8988T (cell line): ENCODE measurements around the gene METTL1.
"Not testable (repeated sequence)": the region's sequence is repeated elsewhere in the genome, so short reads cannot be mapped to it uniquely, and the experiment has no call there.

Experiments
- DNase-seq: peaks from one replicate; pipeline ENCODE4 v3.0.0; 2011

The METTL1 gene

GRCh38 chr12:57796996-57797395 lies 25.1 kb upstream of the METTL1 start:
- no peak for DNase-seq

DNA sequence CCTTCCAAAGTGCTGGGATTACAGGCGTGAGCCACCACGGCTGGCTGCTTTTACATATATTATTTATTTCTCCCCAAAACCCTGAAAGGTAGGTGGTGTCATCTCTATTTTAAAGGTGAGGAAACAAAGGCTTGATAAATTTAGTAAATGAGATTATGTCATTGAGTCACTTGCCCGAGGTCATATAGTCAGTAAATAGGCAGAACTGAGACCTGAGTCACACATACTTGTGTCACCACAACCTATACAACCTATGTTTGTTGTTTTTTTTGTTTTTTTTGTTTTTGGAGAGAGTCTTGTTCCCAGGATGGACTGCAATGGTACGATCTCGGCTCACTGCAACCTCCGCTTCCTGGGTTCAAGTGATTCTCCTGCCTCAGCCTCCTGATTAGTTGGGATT lies 23.4 kb upstream of the METTL1 start:
- no peak for DNase-seq

DNA sequence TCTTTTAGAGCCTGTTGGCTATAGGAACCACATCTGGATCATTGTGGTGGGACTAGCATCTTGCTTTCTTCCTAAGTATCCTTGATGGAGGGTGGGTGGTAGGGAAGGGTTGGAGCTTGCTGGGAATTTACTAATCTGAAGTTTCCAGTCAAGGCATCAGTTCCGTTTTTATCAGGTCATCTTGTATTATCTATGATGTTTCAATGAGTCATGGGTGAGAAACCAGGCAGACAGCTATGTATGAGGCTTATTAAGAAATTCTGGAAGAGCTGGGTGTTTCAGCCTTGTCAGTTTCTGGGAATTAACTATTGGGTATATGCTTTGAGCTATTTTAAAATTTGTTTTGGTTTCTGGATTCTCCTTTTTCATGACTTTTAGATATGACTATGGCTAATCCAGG lies 22.0 kb upstream of the METTL1 start:
- no peak for DNase-seq

- DNase-seq = no peak
These were observed 12.0 kb upstream of the METTL1 start for GRCh38 chr12:57783861-57784260.

GRCh38 chr12:57783466-57783801 lies 11.5 kb upstream of the METTL1 start:
- DNase-seq = no peak

- DNase-seq = peak; percentile 47
These were observed 10.9 kb upstream of the METTL1 start, which contains the start of gene TSFM for GRCh38 chr12:57782608-57783465. TSS of gene TSFM (plus strand) at chr12:57782787. CDS start at chr12:57782802, 15 bp downstream.

DNA sequence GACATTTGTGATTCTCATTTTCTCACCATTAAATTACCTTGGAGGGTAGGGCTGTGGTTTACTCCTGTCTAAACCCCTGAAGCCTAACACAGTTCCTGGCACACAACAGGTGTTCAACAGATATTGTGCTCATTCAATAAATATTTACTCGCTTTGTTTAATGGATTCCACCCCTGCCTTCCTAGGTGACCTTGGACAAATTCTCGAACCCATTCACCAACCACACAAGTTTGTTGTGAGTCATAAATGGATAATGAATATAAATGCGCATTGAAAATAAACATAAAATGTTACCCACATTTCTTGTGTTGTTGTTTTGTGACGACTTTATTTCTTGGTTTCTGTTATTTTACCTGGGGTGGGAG lies 10.3 kb upstream of the METTL1 start:
- DNase-seq = no peak

- DNase-seq = no peak
These were observed 9.9 kb upstream of the METTL1 start for GRCh38 chr12:57781801-57782200.

DNA sequence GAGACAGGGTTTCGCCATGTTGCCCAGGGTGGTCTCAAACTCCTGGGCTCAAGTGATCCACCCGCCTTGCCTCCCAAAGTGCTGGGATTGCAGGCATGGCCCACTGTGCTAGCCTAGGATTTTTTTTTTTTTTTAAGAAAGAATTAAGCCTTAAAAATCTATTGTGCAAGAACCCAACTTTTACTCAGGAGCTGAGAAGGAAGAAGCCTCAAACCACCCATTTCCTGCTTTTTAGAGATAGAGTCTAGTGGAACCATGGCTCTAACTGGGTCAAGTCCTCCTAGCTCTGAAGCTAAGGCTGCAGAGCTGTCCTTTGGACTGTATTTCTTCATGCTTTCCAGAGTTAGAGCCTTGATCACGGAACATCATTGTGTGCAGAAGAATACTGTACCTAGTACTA lies 9.3 kb upstream of the METTL1 start:
- no peak for DNase-seq

DNA sequence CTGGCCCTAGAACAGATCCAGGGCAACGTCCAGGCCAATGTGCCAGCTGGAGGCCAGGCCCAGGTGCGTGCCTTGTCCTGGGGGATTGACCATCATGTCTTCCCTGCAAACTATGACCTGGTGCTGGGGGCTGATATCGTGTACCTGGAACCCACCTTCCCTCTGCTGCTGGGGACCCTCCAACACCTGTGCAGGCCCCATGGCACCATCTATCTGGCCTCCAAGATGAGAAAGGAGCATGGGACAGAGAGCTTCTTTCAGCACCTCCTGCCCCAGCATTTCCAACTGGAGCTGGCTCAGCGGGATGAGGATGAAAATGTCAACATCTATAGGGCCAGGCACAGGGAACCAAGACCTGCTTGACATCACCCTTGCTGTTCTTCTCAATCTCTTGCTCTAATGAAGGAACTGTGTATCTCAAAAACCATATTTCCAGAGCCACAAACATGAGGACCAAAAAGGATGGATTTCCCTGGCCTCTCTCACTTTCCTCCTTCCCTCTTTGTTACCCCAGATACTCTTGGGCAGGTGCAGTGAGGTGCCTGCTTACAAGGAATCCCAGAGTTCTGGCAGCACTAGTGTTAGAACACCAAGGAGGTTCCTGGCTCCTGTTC lies 8.5 kb upstream of the METTL1 start:
- DNase-seq = no peak

DNA sequence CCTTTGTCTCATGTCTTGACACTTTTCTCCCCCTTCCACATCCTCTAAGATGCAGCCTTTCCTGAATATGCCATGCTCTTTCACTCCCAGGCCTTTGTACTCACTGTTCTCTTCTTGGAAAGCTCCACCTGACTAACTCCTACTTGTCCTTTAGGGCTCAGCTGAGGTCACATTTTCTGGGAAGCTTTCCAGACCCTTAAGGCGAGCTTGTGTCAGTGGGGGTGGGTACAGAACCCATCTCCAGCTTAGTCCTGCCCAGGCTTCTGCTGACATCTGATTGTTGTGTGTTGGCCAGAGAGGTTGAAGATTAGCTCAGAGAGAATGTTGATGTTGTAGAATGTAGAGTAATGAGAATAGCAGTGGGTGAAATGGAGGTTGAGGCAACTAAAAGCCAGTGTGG lies 7.8 kb upstream of the METTL1 start:
- DNase-seq = no peak

- no peak for DNase-seq
These were observed 6.0 kb upstream of the METTL1 start for GRCh38 chr12:57777911-57778310.

DNA sequence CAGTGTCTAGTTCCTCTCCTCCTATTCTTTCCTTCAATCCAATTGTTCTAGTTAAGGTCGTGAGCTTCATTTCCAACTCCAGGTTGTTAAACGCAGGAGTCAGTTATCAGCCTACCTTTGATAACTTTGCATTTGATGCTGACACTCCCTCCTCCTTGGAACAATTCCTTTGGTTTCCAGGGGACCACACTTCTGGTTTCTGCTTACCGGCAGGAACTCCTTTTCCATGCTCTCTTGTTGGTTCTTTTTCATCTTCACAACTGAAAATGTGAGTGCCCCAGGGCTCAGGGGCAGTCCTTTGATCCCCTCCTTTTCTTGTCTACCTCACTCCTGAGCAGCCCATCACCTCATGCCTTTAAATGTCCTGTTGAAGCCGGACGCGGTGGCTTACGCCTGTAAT lies 5.5 kb upstream of the METTL1 start:
- no peak for DNase-seq

GRCh38 chr12:57776247-57776587 lies 4.3 kb upstream of the METTL1 start:
- DNase-seq = no peak

GRCh38 chr12:57775563-57776246 lies 3.8 kb upstream of the METTL1 start:
- DNase-seq = no peak

GRCh38 chr12:57775044-57775443 lies 3.1 kb upstream of the METTL1 start:
- no peak for DNase-seq

- not testable (repeated sequence) for DNase-seq
These were observed 2.7 kb upstream of the METTL1 start for GRCh38 chr12:57774634-57775033.

- DNase-seq = no peak
These were observed 771 bp upstream of the METTL1 start, which contains the start of gene EEF1AKMT3 for GRCh38 chr12:57772429-57773322. TSS of gene EEF1AKMT3 (plus strand) at chr12:57772614. CDS start at chr12:57772725, 111 bp downstream.

DNA sequence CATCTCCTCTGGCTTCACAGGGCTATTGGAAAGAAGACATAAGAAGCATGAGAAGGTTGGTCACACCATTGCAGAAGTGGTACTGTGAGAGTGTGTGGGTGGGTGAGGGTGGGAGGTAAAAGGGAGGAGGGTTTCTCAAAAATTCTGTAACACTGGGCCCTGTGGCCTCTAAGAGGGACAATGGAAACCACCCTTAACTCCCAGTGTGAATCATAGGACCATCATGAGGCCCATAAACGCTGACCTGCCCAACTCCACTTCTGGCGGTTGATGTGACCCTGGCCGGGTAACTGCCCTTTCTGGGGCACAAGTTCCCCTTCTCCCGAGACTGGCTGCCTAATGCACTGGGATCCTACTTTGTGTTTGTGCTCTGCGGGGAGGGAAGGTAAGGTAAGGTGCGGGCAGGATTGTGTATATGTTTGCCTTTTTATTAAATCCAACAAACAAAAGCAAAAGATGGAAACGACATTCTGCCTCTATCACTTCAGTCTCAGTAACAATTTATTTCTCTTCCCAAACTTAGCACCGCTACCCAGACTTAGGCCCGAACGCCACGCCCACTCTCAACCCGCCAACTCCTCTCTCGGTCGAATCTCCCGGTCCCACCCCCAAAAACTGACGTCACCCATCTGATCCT lies 551 bp downstream of the METTL1 start:
- peak; percentile 83 for DNase-seq

DNA sequence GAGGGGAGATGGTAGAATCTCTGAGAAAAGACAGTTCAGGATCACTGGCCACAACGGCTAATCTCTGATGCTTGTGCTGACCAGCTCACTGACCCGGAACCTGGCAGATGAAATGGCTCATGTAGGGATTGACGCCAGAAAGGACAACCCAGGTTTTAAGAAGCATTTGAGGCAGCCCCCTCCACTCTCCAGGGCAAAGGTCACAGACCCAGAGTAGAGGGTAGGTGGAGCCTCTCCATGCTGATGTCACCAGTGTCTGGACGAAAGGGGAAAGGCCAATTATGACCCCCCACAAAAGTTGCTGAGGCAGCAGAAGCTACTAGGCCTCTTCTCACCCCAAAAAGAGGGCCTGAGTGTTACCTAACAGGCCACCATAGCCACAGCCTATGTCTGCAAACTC lies 1.2 kb downstream of the METTL1 start:
- DNase-seq = no peak

DNA sequence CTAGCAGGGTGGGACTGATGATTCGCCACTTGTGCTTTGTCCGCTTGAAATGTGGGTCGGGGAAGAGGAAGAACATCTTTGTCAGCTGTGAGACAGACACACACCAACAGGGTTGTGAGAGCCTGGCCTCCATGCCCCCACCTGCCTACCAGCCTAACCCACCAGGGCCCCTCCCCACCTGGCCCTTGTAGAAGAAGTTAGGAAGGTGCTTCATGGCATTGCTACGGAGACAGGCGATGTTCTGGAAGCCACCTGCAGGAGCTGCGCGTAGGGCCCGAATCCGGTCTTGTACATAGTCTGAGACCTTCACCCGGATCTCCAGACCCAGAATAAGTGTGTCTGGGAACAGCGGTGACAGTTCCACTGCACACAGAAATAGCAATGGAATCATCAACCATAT lies 2.3 kb downstream of the METTL1 start:
- DNase-seq = no peak

DNA sequence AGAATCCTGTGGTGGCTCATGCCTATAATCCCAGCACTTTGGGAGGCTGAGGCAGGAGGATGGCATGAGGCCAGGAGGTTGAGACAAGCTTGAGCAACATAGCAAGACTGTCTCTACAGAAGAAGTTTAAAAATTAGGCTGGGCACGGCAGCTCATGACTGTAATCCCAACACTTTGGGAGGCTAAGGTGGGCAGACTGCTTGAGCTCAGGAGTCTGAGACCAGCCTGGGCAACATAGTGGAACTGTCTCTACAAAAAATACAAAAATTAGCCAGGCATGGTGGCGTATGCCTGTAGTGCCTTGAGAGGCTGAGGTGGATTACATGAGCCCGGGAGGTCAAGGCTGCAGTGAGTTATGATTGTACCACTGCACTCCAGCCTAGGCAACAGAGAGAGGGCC lies 4.0 kb downstream of the METTL1 start:
- DNase-seq = no peak

DNA sequence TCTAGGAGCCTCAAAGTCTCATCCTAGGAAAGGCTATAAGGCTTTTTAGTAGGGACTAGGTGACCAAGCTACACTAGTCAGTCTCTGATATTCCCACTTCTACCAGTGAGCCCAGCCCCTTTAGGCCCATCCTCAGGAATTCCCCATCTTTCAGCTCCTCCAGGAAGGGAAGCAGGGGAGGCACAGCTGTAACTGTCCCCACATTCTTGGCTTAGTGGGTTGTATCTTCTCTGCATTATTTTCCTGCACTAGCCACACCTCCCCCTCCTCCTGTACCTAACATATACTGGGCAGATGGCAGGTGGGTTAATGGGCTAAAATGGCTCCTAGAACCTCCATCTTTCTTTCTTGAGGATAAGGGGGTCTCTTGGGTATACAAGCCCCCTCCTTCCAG lies 4.6 kb downstream of the METTL1 start:
- no peak for DNase-seq
